Activated CD8-positive, alpha-beta memory T cell treated with anti-CD3 and anti-CD28 coated beads for 4 hours (primary cell): ENCODE data around the gene CCR6.

Experiments
- DNase-seq, 2 donors: peaks; one replicate each; pipeline ENCODE4 v3.0.0-alpha.2; 2020; ENCODE audit warnings: low read depth in 2 of 2

CCR6 gene

DNA sequence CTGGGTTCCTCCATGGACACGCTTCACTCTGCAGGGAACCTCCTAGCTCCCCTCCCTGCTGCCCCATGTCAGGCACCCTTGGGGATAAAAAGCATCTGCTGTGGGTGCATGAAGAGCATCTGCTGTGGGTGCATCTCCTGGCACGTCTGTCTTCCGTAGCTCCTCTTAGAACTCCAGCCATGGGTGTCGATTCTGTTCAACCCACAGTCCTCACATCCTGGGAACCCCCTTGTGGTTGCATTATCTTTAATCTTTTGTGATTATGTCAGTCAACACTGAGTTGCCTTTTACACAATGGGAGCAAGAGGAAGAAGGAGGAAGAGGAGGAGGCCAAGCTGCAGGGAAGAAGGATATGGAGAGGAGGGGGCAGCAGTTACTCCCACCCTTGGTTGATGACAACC lies 24.1 kb upstream of the CCR6 start:
- no peak for DNase-seq

GRCh38 chr6:167099707-167100106 lies 23.2 kb upstream of the CCR6 start:
- DNase-seq, result no peak

- DNase-seq, result no peak
Observed at GRCh38 chr6:167100241-167100674, 22.6 kb upstream of the CCR6 start.

GRCh38 chr6:167102318-167102717 lies 20.6 kb upstream of the CCR6 start:
- no peak for DNase-seq

- no peak for DNase-seq
Observed at GRCh38 chr6:167103041-167103891, 19.6 kb upstream of the CCR6 start.

GRCh38 chr6:167104388-167104787 lies 18.5 kb upstream of the CCR6 start:
- DNase-seq, result no peak

DNA sequence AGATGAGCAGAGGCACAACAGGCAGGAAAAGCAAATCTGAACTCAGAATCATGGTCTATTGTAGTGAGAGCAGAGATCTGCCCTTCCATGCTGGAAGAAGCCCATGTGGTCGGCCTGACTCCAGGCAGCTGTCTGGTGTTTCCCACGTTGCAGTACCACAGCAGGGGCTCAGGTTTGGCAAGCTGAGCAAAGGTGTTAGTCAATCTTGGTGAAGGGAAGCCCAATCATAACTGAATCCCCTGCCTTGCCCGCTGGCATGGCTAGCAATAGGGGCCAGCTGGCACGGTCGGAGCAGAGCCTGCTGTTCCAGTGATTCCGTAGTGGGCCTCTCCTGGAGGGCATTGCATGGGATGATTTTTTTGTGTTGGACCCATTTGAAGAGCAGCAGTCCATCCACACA lies 17.8 kb upstream of the CCR6 start:
- no peak for DNase-seq

DNA sequence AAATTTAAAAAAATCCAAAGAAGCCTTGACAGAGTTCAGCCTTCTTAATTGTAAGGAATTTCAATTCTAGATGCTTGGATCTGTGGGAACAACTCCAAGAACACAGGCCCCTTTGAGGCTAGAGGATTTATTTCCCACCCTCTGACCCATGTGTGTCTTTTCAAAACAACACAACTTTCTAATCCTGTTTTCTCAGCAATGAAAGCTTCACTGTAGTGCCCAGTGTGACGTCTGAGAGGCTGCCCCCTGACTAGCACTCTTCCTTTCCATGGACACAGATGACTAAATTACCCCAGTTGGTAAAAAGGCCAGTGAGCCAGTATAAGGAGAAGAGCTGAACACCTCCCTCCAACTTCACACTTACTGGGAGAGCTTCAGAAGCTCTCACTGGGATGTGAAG lies 16.5 kb upstream of the CCR6 start:
- DNase-seq, result no peak

DNA sequence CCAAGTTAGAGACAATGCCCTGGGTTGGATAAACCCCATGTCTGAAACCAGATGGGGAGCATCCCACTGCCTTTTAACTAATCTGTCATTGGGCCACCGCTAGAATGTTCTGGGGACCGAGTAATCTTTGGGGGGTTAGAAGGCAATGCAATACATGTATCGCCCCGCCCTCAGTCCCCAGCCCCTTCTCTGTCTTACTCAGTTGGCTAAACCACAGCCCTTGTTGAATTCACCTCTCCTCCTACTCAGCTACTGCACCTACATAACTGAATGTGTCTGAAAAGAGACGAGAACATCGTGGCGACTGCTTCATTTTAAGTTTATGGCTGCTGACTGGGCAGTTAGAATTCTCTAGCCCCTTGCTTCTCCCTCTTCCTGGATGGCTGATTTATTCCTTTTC lies 15.1 kb upstream of the CCR6 start:
- DNase-seq, result no peak

DNA sequence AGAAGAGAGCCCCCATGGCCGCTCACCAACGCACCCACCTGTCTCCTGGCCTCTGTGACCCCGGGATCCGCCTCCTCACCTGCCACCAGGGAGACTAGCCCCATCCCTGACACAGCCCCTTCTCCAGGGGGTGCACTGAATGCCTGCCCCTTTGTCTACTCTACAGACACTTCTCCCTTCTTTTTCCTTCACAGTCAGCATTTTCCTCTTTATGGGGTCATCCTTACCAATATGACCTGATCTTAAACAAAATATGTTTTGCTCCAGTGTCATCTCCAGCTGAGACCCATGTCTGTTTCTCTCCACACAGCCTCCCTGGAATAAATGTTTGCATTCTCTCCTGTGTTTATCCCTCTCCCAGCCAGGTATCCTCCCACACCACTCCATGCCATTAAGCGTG lies 14.6 kb upstream of the CCR6 start:
- no peak for DNase-seq

- DNase-seq, result no peak
Observed at GRCh38 chr6:167109651-167110050, 13.2 kb upstream of the CCR6 start.

- DNase-seq, result no peak
Observed at GRCh38 chr6:167111597-167111996, 11.3 kb upstream of the CCR6 start.

GRCh38 chr6:167112421-167112820 lies 10.5 kb upstream of the CCR6 start:
- DNase-seq, result no peak

DNA sequence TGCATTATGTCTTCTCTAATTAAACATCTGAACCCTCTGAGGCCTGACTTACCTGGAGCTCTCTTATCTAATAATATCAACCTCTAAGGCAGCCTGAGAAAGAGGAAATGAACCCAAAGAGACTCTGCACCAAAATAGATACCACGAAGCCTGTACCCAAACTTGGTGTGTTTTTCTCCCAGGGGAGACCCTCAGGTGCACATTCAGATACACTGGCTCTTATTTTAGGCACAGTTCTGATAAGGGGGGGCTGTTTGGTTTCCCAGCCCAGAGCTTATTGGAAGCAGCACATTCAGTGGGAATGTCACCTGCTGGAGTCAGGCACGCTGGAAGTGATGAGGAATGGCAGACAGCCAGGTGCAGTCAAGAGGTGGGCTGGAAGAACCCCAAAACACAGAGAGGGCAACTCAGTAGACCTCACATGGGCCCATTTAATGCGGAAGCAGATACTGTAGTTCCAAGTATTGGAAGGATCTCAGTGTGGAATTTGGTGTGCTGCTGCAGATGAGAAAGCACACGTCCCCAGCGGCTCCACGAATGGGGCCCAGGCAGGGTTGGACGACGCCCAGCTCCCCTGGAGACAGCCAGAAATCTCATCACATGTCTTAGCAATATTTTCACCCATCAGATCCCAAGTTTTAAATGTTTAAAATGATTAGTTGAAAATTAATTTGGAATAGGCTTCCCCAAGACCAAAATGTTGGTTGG lies 9.7 kb upstream of the CCR6 start:
- no peak for DNase-seq

- no peak for DNase-seq
Observed at GRCh38 chr6:167113935-167114910, 8.7 kb upstream of the CCR6 start.

DNA sequence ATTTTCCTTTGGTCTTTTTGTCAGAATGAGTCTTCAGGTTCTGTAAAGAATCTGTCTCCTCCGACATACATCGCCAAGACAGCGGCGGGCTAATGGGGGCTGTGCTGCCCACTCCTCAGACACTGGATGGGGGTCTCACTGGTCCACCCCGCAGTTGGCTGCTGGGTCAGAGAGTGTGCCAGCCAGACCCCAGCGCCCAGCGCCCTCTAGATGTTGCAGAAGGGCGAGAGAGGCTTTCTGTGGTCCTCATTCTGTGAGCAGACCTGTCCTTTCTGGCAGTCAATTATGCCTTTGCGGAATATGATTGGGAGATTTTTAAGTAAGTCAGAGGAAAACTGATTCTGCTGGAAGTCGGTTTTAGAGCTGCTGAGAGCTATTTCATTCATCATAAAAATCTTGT lies 7.8 kb upstream of the CCR6 start:
- no peak for DNase-seq

GRCh38 chr6:167116109-167116837 lies 6.6 kb upstream of the CCR6 start:
- DNase-seq, result no peak

DNA sequence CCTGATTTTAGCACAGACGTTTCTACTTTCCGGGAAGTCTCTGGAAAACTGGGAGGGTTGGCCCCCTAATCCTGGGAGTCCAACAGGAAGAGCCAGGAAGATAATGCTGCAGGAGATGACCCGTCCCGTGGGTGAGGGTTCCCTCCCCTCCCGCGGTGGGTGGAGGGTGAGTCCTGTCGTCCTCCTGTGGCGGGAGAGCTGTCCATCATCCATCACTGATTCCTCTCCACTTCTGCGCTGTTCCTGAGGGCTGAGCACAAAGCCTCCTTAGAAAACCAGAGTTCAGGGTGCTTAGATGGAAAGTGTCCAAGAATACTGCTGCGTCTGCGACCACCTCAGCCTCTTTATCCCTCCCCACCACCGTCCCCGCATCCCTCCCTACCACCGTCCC lies 6.1 kb upstream of the CCR6 start:
- no peak for DNase-seq

- no peak for DNase-seq
Observed at GRCh38 chr6:167118006-167118405, 4.9 kb upstream of the CCR6 start.

DNA sequence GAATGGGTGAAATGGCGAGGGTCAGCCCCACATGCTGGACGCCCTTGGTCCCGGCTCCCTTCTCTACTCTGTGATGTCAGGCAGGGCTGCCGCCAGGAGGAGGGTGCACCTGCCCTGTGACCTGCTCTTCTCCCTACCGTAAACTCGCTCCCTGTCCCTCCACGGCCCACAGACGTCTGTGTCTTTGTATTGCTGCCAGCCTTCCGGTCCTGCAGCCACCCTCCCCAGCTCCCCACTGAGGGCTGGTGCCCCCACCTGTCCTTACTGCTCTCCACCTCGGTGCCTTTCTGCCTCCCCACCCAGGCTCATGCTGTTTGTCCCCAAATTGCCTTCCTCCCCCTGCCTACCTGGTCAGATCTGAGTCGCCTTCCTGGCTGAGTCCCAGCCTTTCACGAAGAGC lies 4.1 kb upstream of the CCR6 start:
- DNase-seq, result no peak
